Activated T-helper 17 cell treated with anti-CD3 and anti-CD28 coated beads, Interleukin-2, amount 50 U/mL, for 72 hours (primary cell): ENCODE measurements around the gene CELF3. TPM values are rescaled to one million over a fixed set of nuclear protein-coding genes. Genes with fewer than 3 reads are reported as not detected.

ENCODE experiments used
- ATAC-seq: fragments of 150-1000 bp; cut with Tn5 transposase; replicated peaks from 2 replicates; pipeline ENCODE4 v1.10.0; 2021; ENCODE audit warnings: mild to moderate bottlenecking, moderate library complexity
- H3K27ac Mint-ChIP-seq: one replicate; pipeline ENCODE4 v1.8.0; 2022; ENCODE audit warnings: mixed read lengths
- H3K27me3 Mint-ChIP-seq: one replicate; pipeline ENCODE4 v1.8.0; 2022; ENCODE audit warnings: mixed read lengths
- H3K36me3 Mint-ChIP-seq: one replicate; pipeline ENCODE4 v1.8.0; 2022; ENCODE audit warnings: low read depth, mild to moderate bottlenecking, mixed read lengths
- H3K4me1 Mint-ChIP-seq: one replicate; pipeline ENCODE4 v1.8.0; 2022; ENCODE audit warnings: mixed read lengths
- H3K4me3 Mint-ChIP-seq: one replicate; pipeline ENCODE4 v1.8.0; 2022; ENCODE audit warnings: mild to moderate bottlenecking, mixed read lengths
- H3K9me3 Mint-ChIP-seq: one replicate; pipeline ENCODE4 v1.8.0; 2022; ENCODE audit warnings: mixed read lengths
- total RNA-seq, 2 donors: library from RNA; stranded (reverse); gene quantifications; one replicate each; pipeline ENCODE4 v1.2.3, GENCODE V29; 2022

Gene CELF3
- total RNA-seq, 2 donors from 2014 or later: not detected

DNA sequence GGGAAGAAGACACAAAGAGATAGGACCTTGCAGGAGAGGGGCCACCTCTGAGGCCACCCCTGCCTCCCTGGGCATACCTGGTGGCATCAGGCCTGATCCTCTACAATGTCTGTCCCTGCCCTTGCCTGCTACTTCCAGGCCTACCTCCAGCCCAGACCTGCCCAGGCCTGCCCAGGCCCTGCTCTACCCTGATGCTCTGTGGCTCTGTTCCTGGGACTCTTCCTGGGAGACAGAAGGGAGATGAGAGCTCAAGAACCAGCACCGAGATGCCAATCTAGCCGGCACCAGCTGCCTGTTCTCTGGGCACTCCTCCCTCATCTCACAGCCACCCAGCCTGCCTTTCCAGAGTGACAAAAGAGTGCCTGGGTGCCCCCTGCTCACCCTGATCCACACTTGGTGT is 2.7 kb downstream of the CELF3 start:
- no peaks in the 10 kb centered on the region for H3K36me3 Mint-ChIP-seq
- H3K9me3 Mint-ChIP-seq: no peaks in the 10 kb centered on the region
- H3K27me3 Mint-ChIP-seq: peaks cover 37% of the 10 kb centered on the region
- no peak overlapping the region for H3K4me3 Mint-ChIP-seq
- no peak for ATAC-seq
- no peak overlapping the region for H3K27ac Mint-ChIP-seq
- peaks cover 7% of the 10 kb centered on the region for H3K4me1 Mint-ChIP-seq

GRCh38 chr1:151713044-151713443 is 3.6 kb downstream of the CELF3 start:
- no peak for ATAC-seq
- Mint-ChIP-seq H3K9me3 (no peaks in the 10 kb centered on the region), H3K36me3 (no peaks in the 10 kb centered on the region), H3K4me3 (no peak overlapping the region), H3K27me3 (peaks cover 30% of the 10 kb centered on the region), H3K4me1 (peaks cover 7% of the 10 kb centered on the region), H3K27ac (no peak overlapping the region)

DNA sequence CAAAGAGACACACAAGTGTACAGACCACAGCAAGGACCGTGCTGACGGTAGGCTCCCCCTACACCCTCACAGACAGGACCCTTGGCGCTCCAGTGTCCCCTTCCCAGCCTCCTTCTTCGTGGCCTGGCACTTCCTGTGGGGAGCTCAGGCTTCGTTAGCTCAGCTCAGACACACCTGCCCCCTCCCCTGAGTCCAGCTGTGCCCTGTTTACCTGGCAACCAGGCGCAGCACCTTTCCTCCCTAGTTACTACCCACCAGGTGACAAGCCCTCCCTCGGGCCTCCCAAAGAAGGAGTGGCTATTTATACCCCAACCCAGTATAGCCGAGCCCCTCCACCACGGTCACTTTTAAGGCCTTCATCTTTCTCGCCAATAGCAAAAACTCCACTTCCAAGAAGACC is 4.7 kb downstream of the CELF3 start:
- Mint-ChIP-seq H3K27me3 (peaks cover 20% of the 10 kb centered on the region), H3K9me3 (no peaks in the 10 kb centered on the region), H3K4me1 (peaks cover 3% of the 10 kb centered on the region), H3K27ac (no peak overlapping the region), H3K36me3 (no peaks in the 10 kb centered on the region), H3K4me3 (no peak overlapping the region)
- no peak for ATAC-seq

DNA sequence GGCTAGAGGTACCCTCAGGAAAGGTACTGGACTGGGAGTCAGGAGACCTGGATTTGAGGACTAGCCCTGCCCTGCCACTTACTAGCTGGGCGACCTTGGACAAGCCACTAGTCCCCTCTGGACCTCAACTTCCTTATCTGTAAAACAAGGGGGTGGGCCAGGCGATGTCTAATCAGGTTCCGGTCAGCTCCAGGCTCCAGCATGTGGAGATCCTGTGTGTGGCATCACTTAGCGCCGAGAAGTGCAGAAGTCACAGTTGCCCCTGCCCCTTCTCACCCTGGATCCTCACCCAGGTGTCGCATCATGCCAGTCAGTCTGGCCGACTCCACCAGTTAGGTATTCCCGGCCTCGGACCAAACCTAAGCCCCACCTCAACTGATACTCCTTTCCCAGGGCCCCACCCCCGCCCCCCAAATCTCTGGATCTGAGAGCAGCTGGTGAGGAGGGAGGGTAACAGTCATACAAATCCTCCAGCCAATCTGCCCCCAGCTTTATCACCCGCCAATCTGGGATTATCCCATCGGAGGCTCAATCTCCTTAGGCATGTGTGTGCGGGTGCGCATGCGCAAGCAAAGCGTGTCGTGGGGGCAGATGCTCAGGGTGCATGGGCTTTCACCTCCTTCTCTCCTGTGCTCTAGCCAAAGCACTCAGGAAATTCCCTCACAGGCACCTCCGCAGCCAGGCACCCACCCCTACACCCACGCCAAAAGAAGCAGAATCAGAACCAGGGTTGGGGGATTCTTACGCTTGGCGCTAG is 5.4 kb downstream of the CELF3 start:
- Mint-ChIP-seq H3K4me3 (no peak overlapping the region), H3K27me3 (peaks cover 16% of the 10 kb centered on the region), H3K4me1 (no peaks in the 10 kb centered on the region), H3K27ac (no peak overlapping the region), H3K9me3 (no peaks in the 10 kb centered on the region), H3K36me3 (no peaks in the 10 kb centered on the region)
- ATAC-seq: no peak

DNA sequence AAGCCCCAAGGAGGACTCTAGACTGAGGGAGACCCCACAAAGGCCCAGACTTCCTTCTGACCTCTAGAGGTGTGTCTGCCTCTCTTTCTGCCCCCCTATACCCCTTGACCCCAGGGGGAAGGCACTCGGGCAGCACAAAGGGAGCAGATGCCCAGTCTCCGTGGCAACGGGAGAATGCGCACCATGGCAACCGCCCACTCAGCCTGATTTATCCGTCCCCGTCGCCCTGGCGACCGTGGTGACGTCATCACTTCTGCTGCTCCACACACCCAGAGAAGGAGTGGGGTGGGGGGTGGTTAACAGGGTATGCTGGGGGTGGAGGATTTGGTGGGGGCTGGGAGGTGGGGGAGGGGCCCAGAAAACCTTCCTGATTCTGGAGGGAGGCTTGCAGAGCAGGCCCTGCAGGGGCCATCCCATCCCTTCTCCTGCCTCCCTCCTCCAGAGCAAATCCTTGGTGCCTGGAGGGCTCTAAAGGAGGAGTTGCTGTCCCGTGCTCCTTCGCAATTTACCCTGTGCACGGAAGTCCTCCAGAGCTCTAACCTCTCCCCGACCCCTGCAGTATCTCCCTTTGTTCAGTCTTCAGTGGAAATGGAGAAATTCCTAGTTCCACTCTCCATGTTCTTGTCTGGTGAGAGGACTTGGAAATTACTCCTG is 6.3 kb downstream of the CELF3 start:
- Mint-ChIP-seq H3K36me3 (no peaks in the 10 kb centered on the region), H3K4me1 (peaks cover 5% of the 10 kb centered on the region), H3K27ac (no peak overlapping the region), H3K9me3 (no peaks in the 10 kb centered on the region), H3K4me3 (no peak overlapping the region), H3K27me3 (peaks cover 7% of the 10 kb centered on the region)
- peak; percentile 60 for ATAC-seq

DNA sequence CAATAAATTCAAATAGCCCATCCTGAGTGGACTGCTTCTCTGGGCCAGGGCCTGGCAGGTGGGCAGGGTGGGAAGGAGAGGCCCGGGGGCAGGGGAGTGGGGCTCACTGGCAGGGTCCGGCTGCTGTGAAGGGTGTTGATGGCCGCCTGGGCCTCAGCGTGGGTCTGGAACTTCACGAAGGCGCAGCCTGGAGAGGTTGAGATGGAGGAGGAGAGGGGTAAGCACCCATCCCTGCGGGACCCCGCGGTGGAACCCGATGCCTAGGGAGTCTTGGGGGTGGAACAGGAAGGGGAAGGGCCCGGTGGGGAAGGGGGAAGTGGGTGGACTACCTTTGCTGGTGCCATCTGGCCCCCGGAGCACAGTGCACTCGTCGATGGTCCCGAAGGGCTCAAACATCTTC is 7.7 kb downstream of the CELF3 start:
- peaks cover 5% of the 10 kb centered on the region for H3K4me1 Mint-ChIP-seq
- no peaks in the 10 kb centered on the region for H3K27me3 Mint-ChIP-seq
- no peak overlapping the region for H3K4me3 Mint-ChIP-seq
- H3K27ac Mint-ChIP-seq: no peak overlapping the region
- no peak for ATAC-seq
- H3K36me3 Mint-ChIP-seq: no peaks in the 10 kb centered on the region
- no peaks in the 10 kb centered on the region for H3K9me3 Mint-ChIP-seq

DNA sequence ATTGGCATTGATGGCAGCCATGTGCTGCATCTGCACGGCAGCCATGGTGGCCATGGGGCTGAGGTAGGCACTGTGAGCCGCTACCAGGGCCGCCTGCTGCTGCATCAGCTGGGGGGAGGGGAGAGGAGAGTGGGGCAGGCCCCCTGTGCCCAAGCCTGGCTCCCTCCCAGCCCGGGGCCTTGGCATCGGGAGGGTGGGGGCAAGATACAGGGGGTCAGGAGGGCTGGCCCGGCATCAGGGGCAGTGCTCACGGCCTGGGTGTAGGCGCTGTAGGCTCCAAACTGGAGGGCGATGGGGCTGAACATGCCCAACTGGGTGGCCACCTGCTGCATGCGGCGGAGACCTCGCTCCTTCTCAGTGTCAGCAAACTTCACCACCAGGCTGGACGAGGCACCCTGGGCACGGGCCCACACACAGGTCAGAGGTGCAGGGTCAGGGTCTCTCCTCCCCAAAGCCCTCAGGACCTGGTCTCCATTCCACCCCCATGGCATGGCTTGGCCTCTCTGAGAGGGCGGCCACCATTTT is 9.0 kb downstream of the CELF3 start:
- Mint-ChIP-seq H3K27ac (no peak overlapping the region), H3K36me3 (no peaks in the 10 kb centered on the region), H3K9me3 (no peaks in the 10 kb centered on the region), H3K27me3 (no peaks in the 10 kb centered on the region), H3K4me3 (no peak overlapping the region), H3K4me1 (peaks cover 10% of the 10 kb centered on the region)
- no peak for ATAC-seq

- H3K27ac Mint-ChIP-seq: no peak overlapping the region
- H3K4me1 Mint-ChIP-seq: peaks cover 10% of the 10 kb centered on the region
- no peaks in the 10 kb centered on the region for H3K9me3 Mint-ChIP-seq
- H3K4me3 Mint-ChIP-seq: no peak overlapping the region
- no peaks in the 10 kb centered on the region for H3K27me3 Mint-ChIP-seq
- H3K36me3 Mint-ChIP-seq: no peaks in the 10 kb centered on the region
- ATAC-seq: no peak
These were observed 9.9 kb downstream of the CELF3 start for GRCh38 chr1:151706464-151707415.

- Mint-ChIP-seq H3K36me3 (peaks cover 6% of the 10 kb centered on the region), H3K4me3 (no peak overlapping the region), H3K9me3 (no peaks in the 10 kb centered on the region), H3K27ac (no peak overlapping the region), H3K27me3 (no peaks in the 10 kb centered on the region), H3K4me1 (peaks cover 10% of the 10 kb centered on the region)
- no peak for ATAC-seq
These were observed 10.7 kb downstream of the CELF3 start for GRCh38 chr1:151705753-151706463.

DNA sequence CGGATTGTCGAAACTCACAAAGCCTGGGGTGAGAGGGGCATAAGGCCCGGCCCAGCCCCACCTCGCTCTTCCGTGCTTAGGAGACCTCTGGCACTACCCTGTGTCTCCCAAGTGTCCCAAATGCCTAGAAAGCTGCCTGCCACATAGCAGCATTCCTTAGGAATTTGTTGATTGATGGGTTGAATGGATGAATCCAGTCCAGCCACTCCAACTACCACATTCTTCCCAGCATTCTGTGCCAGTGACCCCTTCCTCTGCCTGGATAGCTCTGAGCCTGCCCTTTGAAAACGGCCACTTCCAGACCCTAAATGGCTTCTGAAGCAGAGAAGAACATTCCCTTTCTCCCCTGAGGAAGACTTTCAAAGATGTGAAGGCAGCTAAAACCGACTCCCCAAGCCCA is 11.5 kb downstream of the CELF3 start:
- Mint-ChIP-seq H3K36me3 (peaks cover 13% of the 10 kb centered on the region), H3K9me3 (no peaks in the 10 kb centered on the region), H3K27me3 (no peaks in the 10 kb centered on the region), H3K27ac (no peak overlapping the region), H3K4me1 (peaks cover 10% of the 10 kb centered on the region), H3K4me3 (no peak overlapping the region)
- ATAC-seq: no peak

DNA sequence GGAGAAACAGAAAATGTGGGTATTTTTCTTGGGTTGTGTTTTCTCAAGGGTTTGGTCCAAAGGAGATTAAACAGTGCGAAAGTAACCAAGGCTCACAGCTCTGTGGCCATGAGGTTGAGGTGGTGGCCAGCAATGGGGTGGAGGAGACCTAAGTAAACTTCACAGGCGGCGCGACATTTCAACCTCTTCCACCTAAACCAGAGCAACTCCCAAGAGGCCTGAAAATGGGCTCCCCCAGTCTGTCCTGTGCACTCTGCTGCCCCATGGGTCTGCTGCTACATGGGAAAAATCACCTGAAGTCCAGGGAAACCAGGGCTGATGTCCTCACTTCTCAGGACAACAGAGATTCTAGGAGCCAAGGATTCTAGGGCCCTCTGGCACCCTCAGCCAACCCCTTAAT is 12.4 kb downstream of the CELF3 start:
- no peaks in the 10 kb centered on the region for H3K27me3 Mint-ChIP-seq
- peaks cover 22% of the 10 kb centered on the region for H3K36me3 Mint-ChIP-seq
- H3K9me3 Mint-ChIP-seq: no peaks in the 10 kb centered on the region
- H3K4me3 Mint-ChIP-seq: no peak overlapping the region
- no peak for ATAC-seq
- H3K4me1 Mint-ChIP-seq: peaks cover 10% of the 10 kb centered on the region
- no peak overlapping the region for H3K27ac Mint-ChIP-seq

DNA sequence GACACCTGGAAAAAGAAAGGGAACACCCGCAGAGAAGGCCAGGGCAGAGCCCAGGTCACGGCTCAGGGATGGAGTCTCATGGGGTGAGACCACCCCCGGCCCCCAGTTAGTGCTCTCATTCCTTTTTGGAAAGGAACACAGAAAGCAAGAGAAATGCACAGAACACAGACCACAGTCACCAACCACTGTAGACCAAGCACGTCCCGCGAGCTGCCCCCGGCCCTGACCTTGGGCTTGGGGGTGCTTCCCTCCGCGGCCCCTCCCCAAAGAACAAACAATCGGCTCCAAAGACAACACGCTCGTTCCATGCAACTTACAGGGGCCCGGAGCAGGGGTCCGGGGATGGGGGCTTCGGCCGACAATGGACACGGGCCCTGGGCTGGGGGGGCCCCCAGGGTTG is 12.8 kb downstream of the CELF3 start:
- Mint-ChIP-seq H3K36me3 (peaks cover 25% of the 10 kb centered on the region), H3K4me1 (peaks cover 10% of the 10 kb centered on the region), H3K27ac (no peak overlapping the region), H3K4me3 (no peak overlapping the region), H3K27me3 (no peaks in the 10 kb centered on the region), H3K9me3 (no peaks in the 10 kb centered on the region)
- ATAC-seq: no peak

- Mint-ChIP-seq H3K27ac (no peak overlapping the region), H3K4me3 (no peak overlapping the region), H3K27me3 (no peaks in the 10 kb centered on the region), H3K4me1 (peaks cover 10% of the 10 kb centered on the region), H3K9me3 (no peaks in the 10 kb centered on the region), H3K36me3 (peaks cover 32% of the 10 kb centered on the region)
- ATAC-seq: no peak
These were observed 13.7 kb downstream of the CELF3 start for GRCh38 chr1:151702936-151703335.

DNA sequence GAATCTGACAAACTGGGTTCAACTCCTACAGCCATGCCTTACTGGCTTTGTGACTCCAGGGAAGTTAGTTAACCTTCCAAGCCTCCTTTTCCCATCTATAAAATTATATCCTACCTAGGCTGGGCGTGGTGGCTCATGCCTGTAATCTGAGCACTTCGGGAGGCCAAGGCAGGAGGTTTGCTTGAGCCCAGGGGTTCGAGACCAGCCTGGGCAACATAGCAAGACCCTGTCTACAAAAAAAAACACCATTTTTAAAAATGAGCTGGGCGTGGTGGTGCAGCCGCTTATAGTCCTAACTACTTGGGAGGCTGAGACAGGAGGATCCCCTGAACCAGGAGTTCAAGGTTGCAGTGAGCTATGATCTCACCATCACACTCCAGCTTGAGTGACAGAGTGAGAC is 15.1 kb downstream of the CELF3 start:
- H3K36me3 Mint-ChIP-seq: peaks cover 43% of the 10 kb centered on the region
- ATAC-seq: no peak
- no peaks in the 10 kb centered on the region for H3K9me3 Mint-ChIP-seq
- H3K27ac Mint-ChIP-seq: no peak overlapping the region
- no peak overlapping the region for H3K4me3 Mint-ChIP-seq
- H3K27me3 Mint-ChIP-seq: no peaks in the 10 kb centered on the region
- H3K4me1 Mint-ChIP-seq: peaks cover 10% of the 10 kb centered on the region
